ENCODE results near the gene JOSD2.

Gene JOSD2

GRCh38 chr19:50552540-50552939 lies 41.5 kb upstream of the JOSD2 start:
- DNase-seq, result no peak
- Histone ChIP-seq H3K4me3 (no peak overlapping the region), H3K36me3 (no peaks in the 10 kb centered on the region), H3K9me3 (no peaks in the 10 kb centered on the region), H3K27ac (no peak overlapping the region), H3K4me1 (peaks cover 0 to 47% (median 27%) of the 10 kb centered on the region in 4 donors), H3K27me3 (peaks cover 0 to 74% of the 10 kb centered on the region in 2 donors)
- TF ChIP-seq, protein P1, sequence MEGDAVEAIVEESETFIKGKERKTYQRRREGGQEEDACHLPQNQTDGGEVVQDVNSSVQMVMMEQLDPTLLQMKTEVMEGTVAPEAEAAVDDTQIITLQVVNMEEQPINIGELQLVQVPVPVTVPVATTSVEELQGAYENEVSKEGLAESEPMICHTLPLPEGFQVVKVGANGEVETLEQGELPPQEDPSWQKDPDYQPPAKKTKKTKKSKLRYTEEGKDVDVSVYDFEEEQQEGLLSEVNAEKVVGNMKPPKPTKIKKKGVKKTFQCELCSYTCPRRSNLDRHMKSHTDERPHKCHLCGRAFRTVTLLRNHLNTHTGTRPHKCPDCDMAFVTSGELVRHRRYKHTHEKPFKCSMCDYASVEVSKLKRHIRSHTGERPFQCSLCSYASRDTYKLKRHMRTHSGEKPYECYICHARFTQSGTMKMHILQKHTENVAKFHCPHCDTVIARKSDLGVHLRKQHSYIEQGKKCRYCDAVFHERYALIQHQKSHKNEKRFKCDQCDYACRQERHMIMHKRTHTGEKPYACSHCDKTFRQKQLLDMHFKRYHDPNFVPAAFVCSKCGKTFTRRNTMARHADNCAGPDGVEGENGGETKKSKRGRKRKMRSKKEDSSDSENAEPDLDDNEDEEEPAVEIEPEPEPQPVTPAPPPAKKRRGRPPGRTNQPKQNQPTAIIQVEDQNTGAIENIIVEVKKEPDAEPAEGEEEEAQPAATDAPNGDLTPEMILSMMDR (IDR thresholded peaks at IDR 0.05), result no peak
- intact Hi-C loops (cut with DNase I; ENCODE audit: low total_unique reads), result no loop called here

- peak overlapping the region; percentile 66 to 80 for H3K27ac ChIP-seq
Observed at GRCh38 chr19:50551715-50552187, 40.8 kb upstream of the JOSD2 start.

GRCh38 chr19:50551034-50551714 lies 40.2 kb upstream of the JOSD2 start:
- no peaks in the 10 kb centered on the region for H3K36me3 ChIP-seq
- H3K4me3 ChIP-seq, result peak overlapping the region; percentile 58 to 63
- H3K27me3 ChIP-seq, result peaks cover 0 to 61% of the 10 kb centered on the region in 2 donors
- H3K9me3 ChIP-seq, result no peaks in the 10 kb centered on the region
- TF ChIP-seq, protein P1 (IDR thresholded peaks at IDR 0.05), result no peak
- H3K27ac ChIP-seq, result peak overlapping the region; percentile 66 to 80
- intact Hi-C loops (cut with DNase I; ENCODE audit: low total_unique reads), result no loop called here
- no peak for DNase-seq
- peaks cover 0 to 52% (median 29%) of the 10 kb centered on the region in 4 donors for H3K4me1 ChIP-seq

More at GRCh38 chr19:50551715-50552187, 40.8 kb upstream of the JOSD2 start:
- H3K4me1 ChIP-seq, result peaks cover 0 to 52% (median 33%) of the 10 kb centered on the region in 4 donors
- H3K36me3 ChIP-seq, result no peaks in the 10 kb centered on the region
- peak overlapping the region; percentile 58 to 63 for H3K4me3 ChIP-seq
- intact Hi-C loops (cut with DNase I; ENCODE audit: low total_unique reads), result no loop called here
- TF ChIP-seq, protein P1 (IDR thresholded peaks at IDR 0.05), result no peak
- H3K9me3 ChIP-seq, result no peaks in the 10 kb centered on the region
- no peak for DNase-seq
- peaks cover 0 to 66% of the 10 kb centered on the region in 2 donors for H3K27me3 ChIP-seq

DNA sequence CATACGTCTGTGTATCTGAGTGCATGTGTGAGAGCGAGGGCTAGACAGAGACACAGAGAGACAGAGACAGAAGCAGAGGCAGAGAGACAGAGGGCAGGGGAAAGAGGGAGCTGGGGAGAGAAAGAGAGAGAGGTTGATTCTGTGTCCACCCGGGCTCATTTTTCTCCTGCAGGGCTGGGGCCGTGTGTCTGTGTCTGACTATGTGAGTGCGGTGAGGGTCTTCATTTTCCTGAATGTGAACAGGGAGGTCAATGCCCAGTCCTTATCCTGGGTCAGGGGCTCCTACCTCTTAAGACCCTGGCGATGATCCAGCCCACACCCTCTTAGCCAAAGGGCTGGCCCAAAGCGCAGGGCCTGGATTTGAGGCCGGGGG lies 39.6 kb upstream of the JOSD2 start:
- TF ChIP-seq, protein P1 (IDR thresholded peaks at IDR 0.05), result no peak
- peaks cover 0 to 53% (median 25%) of the 10 kb centered on the region in 4 donors for H3K4me1 ChIP-seq
- intact Hi-C loops (cut with DNase I; ENCODE audit: low total_unique reads), result no loop called here
- peak overlapping the region; percentile 66 to 80 for H3K27ac ChIP-seq
- DNase-seq, result no peak
- H3K4me3 ChIP-seq, result peak overlapping the region; percentile 58 to 63
- peaks cover 0 to 55% of the 10 kb centered on the region in 2 donors for H3K27me3 ChIP-seq
- no peaks in the 10 kb centered on the region for H3K9me3 ChIP-seq
- H3K36me3 ChIP-seq, result no peaks in the 10 kb centered on the region

- peaks cover 0 to 58% (median 25%) of the 10 kb centered on the region in 4 donors for H3K4me1 ChIP-seq
- no peaks in the 10 kb centered on the region for H3K9me3 ChIP-seq
- H3K27me3 ChIP-seq, result peaks cover 0 to 50% of the 10 kb centered on the region in 2 donors
- no peak for DNase-seq
- TF ChIP-seq, protein P1 (IDR thresholded peaks at IDR 0.05), result no peak
- no peaks in the 10 kb centered on the region for H3K36me3 ChIP-seq
- peak overlapping the region; percentile 58 to 63 for H3K4me3 ChIP-seq
- peak overlapping the region; percentile 66 to 80 for H3K27ac ChIP-seq
- intact Hi-C loops (cut with DNase I; ENCODE audit: low total_unique reads), result no loop called here
Observed at GRCh38 chr19:50549927-50550593, 39.1 kb upstream of the JOSD2 start.
